NCI-H524 treated with DMSO at 0.1 percent for 48 hours (cell line): ENCODE results near the gene PEX13.
"Not testable (repeated sequence)": the region's sequence is repeated elsewhere in the genome, so short reads cannot be mapped to it uniquely, and the experiment has no call there.

ENCODE experiments used
- DNase-seq: peaks from one replicate; lab custom pipeline; 2025; lab: John Stamatoyannopoulos, UW

PEX13 gene

DNA sequence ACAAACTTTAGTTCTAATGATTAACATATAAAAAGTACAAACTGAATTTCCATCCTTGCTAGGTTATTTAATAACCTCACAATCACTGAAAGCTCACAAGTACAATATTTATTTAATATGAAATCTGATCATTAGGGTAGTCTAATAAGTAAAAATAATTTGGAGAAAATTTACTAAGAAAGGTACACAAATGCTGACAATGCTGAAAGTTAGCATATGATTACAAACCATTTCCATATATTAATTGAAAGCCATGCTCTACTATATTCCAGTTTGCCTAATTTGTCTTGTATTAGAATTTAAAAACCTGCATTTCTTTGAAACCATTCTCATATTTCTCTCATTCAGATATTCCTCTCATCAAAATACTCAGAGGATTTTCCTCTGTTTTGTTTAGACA, 8.2 kb upstream of the PEX13 start:
- DNase-seq, result no peak

DNA sequence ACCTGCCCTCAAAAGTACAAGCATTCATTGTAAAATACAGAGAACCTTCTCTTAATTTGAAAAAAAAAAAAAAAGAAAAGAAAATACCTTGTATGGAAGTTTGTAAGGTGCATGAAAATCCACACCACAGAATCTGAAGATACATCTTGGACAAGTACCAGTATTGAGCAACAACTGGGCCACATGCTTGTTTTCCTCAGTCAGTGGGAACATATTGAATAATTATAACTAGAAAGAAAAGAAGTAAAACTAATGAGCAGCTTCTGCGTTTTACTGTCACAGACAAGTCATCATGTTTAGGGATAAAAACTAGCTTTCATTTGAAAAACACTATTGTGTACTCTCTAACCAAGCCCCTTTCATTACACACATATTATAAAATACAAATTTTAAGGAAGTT, 5.8 kb upstream of the PEX13 start:
- no peak for DNase-seq

DNA sequence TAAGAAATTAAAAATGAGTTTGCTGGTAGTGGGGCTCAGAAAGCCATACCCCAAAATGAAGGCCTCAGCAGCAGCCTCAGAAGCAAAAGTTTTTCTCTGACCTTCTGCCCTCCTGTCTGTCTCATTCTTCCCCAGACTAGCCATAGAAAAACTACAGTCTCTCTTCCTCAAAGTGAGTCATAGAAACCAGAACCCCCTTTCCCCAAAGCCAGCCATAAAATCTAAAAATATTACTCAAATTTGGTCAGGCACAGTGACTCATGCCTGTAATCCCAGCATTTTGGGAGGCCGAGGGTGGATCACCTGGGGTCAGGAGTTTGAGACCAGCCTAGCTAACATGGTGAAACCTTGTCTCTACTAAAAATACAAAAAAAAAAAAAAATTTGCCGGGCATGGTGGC, 5.2 kb upstream of the PEX13 start:
- not testable (repeated sequence) for DNase-seq

- DNase-seq, result no peak
Observed at GRCh38 chr2:61013382-61013781, 4.1 kb upstream of the PEX13 start.

GRCh38 chr2:61014763-61015162, 2.8 kb upstream of the PEX13 start:
- DNase-seq, result no peak

DNA sequence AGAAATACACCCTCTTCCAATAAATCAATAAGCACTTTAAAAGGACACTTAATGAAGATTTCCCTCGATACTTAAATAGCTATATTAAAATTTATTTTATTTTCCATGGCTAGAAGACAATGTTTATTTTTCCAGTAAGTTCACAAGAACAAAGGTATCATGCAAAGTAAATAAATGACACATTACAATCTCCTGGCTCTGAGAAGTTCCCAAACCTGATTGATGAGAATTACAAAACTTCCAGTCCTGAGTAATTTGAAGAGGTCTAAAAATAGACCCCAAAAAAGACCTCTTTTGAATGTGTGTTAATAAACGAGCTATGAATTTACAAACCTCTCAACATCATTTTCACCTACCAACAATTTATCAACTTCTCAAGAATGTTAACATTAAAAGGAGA, 1.5 kb upstream of the PEX13 start:
- DNase-seq, result no peak

DNA sequence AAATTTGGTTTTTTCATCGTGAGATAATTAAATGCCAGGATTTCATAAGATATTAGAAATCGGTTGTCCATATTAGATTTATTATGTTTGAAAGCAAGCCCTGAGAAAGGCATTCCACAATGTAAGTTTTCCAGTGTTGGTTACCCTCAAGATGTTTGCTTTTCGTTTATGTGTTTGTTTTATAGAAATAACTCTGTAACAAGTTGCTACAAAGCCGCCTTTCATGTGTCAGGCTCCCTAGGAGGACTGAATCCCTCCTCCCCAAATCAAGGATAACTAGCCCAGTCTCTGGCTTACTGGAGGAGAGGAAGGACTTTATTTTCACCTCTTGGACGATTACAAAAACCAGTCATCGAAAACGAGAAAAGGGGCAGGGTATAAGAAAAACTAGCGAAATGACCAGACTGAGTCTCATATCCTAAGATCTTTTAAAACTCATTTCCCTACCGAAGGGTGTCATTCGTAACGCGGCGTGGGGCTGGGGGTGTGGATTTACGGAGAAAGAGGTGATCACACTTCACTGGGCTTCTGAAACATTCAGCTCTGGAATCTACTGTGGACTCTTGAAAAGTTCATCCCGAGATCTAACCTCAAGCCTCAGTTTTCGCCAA, 1.0 kb upstream of the PEX13 start:
- DNase-seq, result no peak

DNA sequence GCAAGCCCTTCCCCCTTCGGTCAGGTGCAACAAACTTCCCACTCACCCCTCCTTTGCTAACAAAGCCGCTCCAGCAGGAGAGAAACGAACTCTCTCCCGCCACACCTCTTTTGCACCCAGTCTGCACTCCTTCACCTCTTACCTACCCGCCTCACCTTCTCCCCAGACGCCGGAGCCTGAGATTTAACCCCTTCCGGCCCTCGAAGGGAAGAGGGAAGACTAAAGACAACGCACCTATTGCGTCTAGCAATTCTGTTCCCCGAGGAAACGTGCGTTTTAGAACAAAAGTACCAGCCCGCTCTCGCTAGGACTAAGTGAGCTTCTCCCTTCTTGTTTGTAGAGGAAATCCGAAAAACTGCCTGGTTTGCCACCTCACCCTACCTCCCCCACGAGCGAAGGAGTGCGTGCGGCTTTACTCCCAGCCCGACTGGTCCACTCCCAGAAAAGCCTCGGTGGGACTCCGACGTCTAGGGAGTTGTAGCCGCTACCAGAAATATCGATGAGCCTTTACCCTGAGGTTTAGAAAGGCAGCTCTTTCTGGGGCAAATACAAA, 441 bp upstream of the PEX13 start:
- peak; percentile 61 for DNase-seq

DNA sequence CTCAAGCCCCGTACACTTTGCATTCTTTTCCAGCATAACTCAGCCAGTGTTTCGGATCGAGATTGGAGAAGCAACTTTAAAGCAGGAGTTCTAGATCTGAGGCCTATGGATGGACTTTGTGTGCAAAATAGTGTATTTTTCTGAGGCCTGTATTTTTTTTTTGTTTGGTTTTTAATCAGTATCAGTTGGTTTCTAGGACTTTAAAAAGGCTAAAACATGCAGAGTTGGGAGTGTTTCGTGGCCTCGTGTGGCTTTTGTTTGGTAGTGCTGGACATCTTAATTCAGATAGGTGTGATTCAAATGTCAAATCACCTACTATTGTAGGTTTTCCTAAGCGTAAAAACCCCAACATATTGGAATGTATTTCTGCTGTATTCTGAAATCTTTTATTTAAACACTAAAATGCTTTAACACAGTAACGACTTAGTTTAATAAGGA, 817 bp downstream of the PEX13 start:
- DNase-seq, result no peak

DNA sequence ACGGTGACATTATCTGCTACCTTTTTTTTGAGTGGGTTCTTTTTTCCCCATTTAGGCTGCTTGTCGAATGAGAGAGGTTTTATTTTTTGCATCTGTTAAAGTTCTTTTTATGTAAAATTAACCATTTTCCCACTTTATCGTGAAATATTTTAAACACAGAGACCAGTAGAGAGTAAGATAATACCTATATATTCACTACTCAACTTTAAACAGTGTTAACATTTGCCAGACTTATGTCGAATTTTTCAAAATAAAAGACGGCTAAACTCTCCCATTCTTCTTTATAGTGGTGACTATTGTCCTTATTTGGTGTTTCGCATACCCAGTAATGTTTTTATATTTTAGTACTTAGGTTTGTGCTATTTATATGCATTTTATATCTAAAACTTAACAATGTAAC, 1.3 kb downstream of the PEX13 start:
- no peak for DNase-seq

GRCh38 chr2:61021228-61021660, 3.7 kb downstream of the PEX13 start:
- DNase-seq, result no peak

DNA sequence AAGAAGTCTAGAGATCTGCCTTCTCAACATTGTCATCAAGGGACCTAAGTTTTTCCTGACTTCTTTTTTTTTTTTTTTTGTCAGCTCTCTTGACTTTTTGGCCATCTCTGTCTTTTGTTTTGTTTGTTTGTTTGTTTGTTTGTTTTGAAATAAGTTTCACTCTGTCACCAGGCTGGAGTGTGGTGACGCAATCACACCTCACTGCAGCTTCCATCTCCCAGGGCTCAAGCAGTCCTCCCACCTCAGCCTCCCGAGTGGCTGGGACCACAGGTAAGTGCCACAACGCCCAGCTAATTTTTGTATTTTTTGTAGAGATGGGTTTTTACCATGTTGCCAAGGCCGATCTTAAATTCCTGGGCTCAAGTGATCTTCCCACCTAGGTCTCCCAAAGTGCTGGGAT, 6.2 kb downstream of the PEX13 start:
- DNase-seq, result no peak

- no peak for DNase-seq
Observed at GRCh38 chr2:61029533-61029932, 12.0 kb downstream of the PEX13 start.

DNA sequence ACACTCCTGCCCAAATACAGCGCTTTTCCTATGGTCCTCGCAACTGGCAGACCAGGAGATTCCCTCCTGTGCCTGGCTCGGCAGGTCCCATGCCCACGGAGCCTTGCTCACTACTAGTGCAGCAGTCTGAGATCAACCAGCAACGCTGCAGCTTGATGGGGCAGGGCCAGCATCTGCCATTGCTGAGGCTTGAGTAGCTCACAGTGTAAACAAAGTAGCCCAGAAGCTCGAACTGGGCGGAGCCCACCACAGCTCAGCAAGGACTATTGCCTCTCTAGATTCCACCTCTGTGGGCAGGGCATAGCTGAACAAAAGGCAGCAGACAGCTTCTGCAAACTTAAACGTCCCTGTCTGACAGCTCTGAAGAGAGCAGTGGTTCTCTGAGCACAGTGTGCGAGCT, 17.1 kb downstream of the PEX13 start:
- DNase-seq, result not testable (repeated sequence)

DNA sequence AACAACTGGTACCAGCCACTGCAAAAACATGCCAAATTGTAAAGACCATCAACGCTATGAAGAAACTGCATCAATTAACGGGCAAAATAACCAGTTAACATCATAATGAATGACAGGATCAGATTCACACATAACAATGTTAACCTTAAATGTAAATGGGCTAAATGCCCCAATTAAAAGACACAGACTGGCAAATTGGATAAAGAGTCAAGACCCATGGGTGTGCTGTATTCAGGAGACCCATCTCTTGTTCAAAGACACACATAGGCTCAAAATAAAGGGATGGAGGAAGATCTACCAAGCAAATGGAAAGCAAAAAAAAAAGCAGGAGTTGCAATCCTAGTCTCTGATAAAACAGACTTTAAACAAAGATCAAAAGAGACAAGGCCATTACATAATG, 19.1 kb downstream of the PEX13 start:
- not testable (repeated sequence) for DNase-seq

DNA sequence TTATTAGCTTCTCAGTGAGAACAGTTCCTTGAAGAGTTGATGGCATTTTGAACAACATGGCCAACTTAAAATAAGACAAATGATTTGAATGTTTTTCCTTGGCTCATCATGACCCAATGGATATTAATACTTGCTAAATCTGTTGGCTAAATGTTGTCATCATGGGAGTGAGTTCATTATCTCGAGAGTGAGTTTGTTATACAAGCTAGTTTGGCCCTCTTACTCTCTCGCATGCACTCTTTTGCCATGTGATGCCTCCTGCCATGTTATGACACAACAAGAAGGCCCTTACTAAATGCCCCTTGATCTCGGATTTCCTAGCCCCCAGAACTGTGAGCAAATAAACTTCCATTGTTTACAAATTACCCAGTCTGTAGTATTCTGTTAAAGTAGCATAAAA, 25.3 kb downstream of the PEX13 start:
- no peak for DNase-seq

- DNase-seq, result no peak
Observed at GRCh38 chr2:61044636-61045035, 27.1 kb downstream of the PEX13 start.

- DNase-seq, result no peak
Observed at GRCh38 chr2:61045226-61045625, 27.7 kb downstream of the PEX13 start.

- no peak for DNase-seq
Observed at GRCh38 chr2:61045999-61046398, 28.5 kb downstream of the PEX13 start.

DNA sequence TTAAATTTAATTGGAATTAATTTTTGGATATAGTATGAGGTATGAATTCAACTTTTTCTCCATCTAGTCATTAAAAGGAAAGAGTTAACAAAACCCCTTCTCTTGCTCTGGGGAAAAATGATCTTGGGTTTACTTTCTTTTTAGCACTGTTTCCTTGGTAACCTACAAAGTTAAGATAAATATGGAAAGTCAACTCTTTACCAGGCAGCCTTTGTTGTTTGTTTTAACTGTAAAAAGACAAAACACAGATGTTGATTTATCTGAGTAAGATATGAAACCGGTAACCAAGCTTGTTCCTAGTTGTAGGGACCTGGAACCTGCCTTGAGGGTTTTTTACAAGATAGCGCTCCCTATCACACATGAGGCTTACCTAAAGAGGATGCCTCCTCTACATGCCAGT, 38.0 kb downstream of the PEX13 start:
- DNase-seq, result no peak

DNA sequence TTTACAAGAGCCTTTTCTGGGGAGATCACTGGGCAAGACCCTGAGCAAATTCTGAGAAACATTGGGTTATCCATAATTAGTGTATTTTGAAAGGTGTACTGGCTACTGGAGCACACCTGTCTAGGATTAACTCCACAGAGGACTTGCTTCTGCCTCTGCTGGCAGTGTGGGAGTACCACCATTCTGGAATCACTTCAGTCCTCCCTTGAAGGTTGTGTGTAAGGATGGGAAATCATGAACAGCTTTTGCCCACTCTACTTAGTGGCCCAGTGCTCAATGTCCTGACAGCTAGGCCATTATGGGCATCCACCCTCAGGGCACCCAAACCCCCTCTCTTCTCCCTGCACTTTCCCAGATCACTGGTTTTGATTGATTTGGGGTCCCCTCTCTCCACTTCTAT, 40.0 kb downstream of the PEX13 start:
- no peak for DNase-seq

- DNase-seq, result no peak
Observed at GRCh38 chr2:61059382-61059781, 41.9 kb downstream of the PEX13 start.

GRCh38 chr2:61065714-61066709, 48.5 kb downstream of the PEX13 start, which contains the start of gene SANBR:
Gene SANBR, plus strand, starts transcription at chr2:61065871. Its CDS starts 4,480 bp downstream, at chr2:61070351.
- DNase-seq, result no peak
